NCI-H1417 (cell line): ENCODE data around the gene NACA.

Experiments used
- DNase-seq, 3 experiments: peaks; one replicate each; lab custom pipeline; 2025; lab: John Stamatoyannopoulos, UW

Gene NACA

DNA sequence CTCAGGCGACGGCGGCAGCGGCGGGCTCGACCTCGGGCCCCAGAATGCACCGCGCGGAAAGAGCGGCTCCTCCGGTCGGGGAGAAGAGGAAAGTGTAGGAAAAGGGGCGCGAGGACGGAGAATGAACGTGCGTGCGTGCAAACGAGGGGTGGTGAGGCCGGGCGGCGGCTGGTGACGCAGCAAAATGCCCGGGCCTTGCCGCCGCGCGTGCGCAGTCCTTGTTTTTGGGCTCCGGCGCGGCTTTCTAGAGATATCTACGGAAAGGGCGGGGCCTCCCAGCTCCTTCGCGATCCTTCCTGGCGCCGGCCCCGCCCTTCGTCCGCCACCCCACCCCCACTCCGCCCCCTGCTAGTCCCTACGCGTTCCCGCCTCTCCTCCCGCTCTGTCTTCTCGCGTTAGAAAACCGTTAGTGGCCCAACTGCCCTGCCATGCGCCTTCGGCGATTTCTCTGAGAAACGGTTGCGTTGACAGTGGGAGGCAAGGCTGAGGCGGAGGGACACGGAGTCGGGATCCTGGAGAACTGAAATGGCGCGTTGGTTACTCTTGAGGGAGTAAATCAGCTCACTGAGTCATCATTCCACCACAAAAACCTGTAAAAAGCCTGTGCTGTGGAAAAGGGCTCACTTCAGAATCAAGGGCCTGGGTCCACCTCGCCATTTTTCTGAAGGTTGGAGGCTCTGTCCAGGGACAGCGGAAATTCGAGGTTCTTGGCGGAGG lies 36.8 kb downstream of the NACA start, which contains the start of gene PTGES3:
Gene PTGES3 (minus strand): TSS at position 156 of the 717 bp plus-strand sequence. CDS start 285 bp downstream, outside the sequence.
- peak; percentile 99 to 100 (median 99) for DNase-seq

GRCh38 chr12:56687223-56688128 lies 37.6 kb downstream of the NACA start:
- peak; percentile 78 to 86 (median 85) for DNase-seq

GRCh38 chr12:56684745-56685359 lies 40.2 kb downstream of the NACA start:
- DNase-seq = no peak

GRCh38 chr12:56682323-56682722 lies 42.8 kb downstream of the NACA start:
- no peak for DNase-seq

DNA sequence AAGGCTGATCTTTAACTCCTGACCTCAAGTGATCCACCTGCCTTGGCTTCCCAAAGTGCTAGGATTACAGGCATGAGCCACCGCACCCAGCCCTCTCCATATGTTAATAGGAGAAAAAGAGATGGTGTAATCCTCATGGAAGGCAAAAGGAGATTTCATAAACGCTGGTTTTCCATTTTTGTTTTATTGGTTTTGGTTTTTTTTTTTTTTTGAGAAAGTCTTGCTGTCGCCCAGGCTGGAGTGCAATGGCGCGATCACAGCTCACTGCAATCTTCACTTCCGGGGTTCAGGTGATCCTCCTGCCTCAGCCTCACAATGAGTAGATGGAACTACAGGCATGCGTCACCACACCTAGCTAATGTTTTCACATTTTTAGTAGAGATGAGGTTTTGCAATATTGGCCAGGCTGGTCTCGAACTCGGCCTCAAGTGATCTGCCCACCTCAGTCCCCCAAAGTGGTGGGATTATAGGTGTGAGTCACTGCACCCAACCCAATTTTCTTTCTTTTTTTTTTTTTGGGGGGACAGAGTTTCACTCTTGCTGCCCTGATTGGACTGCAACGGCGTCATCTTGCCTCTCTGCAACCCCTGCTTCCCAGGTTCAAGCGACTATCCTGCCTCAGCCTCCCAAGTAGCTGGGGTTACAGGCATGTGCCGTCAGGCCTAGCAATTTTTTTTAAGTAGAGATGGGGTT lies 45.1 kb downstream of the NACA start:
- no peak for DNase-seq

DNA sequence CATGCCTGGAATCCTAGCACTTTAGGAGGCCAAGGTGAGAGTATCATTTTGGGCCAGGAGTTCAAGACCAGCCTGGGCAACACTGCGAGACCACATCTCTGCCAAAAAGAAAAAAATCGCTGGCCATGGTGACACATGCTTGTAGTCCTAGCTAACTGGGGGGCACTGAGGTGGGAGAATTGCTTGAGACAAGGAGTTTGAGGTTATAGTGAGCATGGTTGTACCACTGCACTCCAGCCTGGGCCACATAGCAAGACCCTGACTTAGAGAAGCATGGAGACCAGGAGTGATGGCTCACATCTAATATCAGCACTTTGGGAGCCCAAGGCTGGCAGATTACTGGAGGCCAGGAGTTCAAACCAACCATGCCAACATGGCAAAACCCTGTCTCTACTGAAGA lies 46.2 kb downstream of the NACA start:
- no peak for DNase-seq

DNA sequence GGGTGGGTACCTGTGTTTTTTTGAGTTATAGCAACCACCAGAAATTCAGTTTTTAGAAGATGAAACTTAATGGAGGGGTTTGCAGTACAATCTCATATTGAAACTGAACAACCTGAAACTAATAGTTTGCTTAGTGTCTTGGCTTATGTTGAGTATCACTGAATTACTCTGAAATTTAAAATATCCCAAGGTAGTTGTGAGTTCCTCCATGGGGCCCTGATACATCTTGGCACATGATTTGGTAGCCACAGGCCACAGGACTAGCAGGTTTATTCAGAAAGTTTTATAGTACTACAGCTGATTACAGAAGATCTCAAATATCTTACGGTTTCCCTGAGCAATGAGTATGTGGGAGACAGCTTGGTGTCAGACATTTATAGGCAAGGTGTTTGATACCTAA lies 47.4 kb downstream of the NACA start:
- no peak for DNase-seq

DNA sequence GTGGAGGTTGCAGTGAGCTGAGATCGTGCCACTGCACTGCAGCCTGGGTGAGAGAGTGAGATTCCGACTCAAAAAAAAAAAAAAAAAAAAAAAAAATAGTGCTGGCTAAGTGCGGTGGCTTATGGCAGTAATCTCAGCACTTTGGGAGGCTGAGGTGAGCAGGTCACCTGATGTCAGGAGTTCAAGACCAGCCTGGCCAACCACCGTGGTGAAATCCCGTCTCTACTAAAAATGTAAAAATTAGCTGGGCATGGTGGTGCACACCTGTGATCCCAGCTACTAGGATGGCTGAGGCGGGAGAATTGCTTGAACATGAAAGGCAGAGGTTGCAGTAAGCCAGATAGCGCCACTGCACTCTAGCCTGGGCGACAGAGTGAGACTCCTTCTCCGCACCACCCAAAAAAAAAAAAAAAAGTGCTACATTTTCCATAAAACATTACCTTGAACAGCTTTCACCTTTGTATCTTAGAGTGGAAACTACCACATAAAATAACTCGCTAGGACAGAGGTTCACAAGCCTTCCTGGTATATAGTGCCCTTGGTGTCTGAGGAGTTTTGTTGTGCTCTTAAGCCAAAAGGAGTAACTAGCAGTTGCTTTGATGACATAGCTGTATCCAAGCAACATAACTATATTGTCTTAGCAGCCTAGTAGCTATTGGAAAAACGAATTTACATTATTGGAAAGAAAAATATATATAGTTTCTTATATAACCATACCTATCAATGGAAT lies 48.1 kb downstream of the NACA start:
- no peak for DNase-seq

DNA sequence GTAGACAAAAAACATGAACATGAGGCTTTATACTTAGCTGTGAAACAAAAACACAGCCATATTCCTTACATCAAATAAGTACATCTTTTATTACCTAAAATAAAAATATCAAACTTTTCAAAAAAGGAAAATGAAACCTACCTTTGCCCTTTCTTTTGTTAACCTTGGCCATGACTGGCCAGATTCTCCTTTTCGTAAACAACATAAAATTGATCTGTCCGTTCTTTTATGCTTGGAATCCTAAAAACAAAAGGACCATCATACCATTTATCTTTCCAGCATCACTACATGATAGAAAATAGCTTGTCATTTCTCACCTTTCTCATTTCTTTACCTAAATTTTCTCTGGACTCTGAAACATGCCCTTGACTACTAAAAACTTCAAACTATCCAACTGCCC lies 53.5 kb downstream of the NACA start:
- no peak for DNase-seq

DNA sequence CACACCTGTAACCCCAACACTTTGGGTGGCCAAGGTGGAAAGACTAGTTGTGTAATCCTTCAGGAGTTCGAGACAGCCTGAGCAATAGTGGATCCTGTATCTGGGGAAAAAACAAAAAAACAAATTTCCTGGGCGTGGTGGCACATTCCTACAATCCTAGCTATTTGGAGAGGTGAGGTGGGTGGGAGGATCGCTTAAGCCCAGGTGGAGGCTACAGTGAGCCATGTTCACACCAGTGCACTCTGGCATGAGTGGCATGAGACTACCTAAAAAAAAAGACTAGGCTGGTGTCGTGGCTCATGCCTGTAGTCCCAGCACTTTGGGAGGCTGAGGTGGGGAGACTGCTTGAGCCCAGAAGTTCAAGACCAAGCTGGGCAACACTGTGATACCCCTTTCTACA lies 54.3 kb downstream of the NACA start:
- no peak for DNase-seq

GRCh38 chr12:56668197-56668457 lies 57.0 kb downstream of the NACA start:
- no peak for DNase-seq
